Fibroblast of villous mesenchyme (primary cell): Measurements from ENCODE around the gene EXOSC10. TPM values are rescaled to one million over a fixed set of nuclear protein-coding genes. Genes with fewer than 3 reads are reported as not detected.
"Not testable (repeated sequence)": the region's sequence is repeated elsewhere in the genome, so short reads cannot be mapped to it uniquely, and the experiment has no call there.

Experiments
- DNase-seq: peaks from one replicate; pipeline ENCODE4 v3.0.0-alpha.2; 2010; ENCODE audit warnings: low read depth
- H3K4me3 ChIP-seq: 2 replicates; pipeline ENCODE4 v1.5.1; 2011; ENCODE audit warnings: low read depth, mild to moderate bottlenecking, low read length
- CTCF ChIP-seq: IDR thresholded peaks from 2 replicates; pipeline ENCODE4 v1.5.1; 2012; ENCODE audit warnings: low read depth, mild to moderate bottlenecking, low read length; ENCODE audit not compliant: insufficient read depth
- total RNA-seq: library from RNA; depleted of rRNA; stranded (reverse); fragments of >200 nt; gene quantifications from 2 replicates; pipeline ENCODE4 v1.2.3, GENCODE V29; 2012

The EXOSC10 gene
- total RNA-seq, 1 donor, result 60.5 TPM

GRCh38 chr1:11051781-11052511, 47.7 kb downstream of the EXOSC10 start:
- peak; percentile 48 for DNase-seq
- H3K4me3 ChIP-seq, result no peak overlapping the region
- no peak for TF ChIP-seq CTCF

GRCh38 chr1:11051121-11051520, 48.5 kb downstream of the EXOSC10 start:
- H3K4me3 ChIP-seq, DNase-seq: not testable (repeated sequence)

- no peak for DNase-seq
- no peak for TF ChIP-seq CTCF
- H3K4me3 ChIP-seq, result no peak within 1 kb of the TSS
These were observed 52.9 kb downstream of the EXOSC10 start, which contains the start of gene MASP2 for GRCh38 chr1:11046625-11047365. MASP2 (minus strand) TSS chr1:11047239; CDS start chr1:11047207, 32 bp downstream.

- no peak for TF ChIP-seq CTCF
- DNase-seq, result no peak
These were observed 53.5 kb downstream of the EXOSC10 start for GRCh38 chr1:11046270-11046566.

GRCh38 chr1:11045428-11046269, 54.0 kb downstream of the EXOSC10 start:
- DNase-seq, result no peak
- TF ChIP-seq CTCF, result no peak
- H3K4me3 ChIP-seq, result no peak overlapping the region

More at GRCh38 chr1:11046270-11046566, 53.5 kb downstream of the EXOSC10 start:
- H3K4me3 ChIP-seq, result no peak overlapping the region

GRCh38 chr1:11044849-11045427, 54.7 kb downstream of the EXOSC10 start:
- no peak overlapping the region for H3K4me3 ChIP-seq
- TF ChIP-seq CTCF, result no peak
- DNase-seq, result no peak
